ENCODE data around the gene DPYSL3. TPM values are rescaled to one million over a fixed set of nuclear protein-coding genes. Genes with fewer than 3 reads are reported as not detected.
A peak's percentile ranks its signal among the peaks of the same experiment; 100 is the strongest.

DPYSL3 gene
- total RNA-seq, 4 donors from 2014 or later: 27.6 to 107 (median 31.4) TPM

- intact Hi-C loops (cut with DNase I; ENCODE audit: low total_unique reads) (loop anchor here (2.0 kb wide), 2 partner anchors 55 to 105 kb away; no protein-coding TSS in a partner anchor), in situ Hi-C loops (cut with MboI; ENCODE audit: low pct_ligation_motif_present in 1 of 4, low pct_unique_long_range_greater_than_20kb in 1 of 4, low sequenced_read_pairs in 3 of 4) (loop anchor here in 1 of 4 donors (10.0 kb wide), 1 partner anchor 101 kb away; no protein-coding TSS in a partner anchor)
- H3K9me3 ChIP-seq: no peaks in the 10 kb centered on the region
- peak overlapping the region; percentile 81 to 97 (median 92) for H3K27ac ChIP-seq
- no peaks in the 10 kb centered on the region for H3K36me3 ChIP-seq
- TF ChIP-seq POLR2A (IDR thresholded peaks at IDR 0.05): no peak
- TF ChIP-seq, protein P1, sequence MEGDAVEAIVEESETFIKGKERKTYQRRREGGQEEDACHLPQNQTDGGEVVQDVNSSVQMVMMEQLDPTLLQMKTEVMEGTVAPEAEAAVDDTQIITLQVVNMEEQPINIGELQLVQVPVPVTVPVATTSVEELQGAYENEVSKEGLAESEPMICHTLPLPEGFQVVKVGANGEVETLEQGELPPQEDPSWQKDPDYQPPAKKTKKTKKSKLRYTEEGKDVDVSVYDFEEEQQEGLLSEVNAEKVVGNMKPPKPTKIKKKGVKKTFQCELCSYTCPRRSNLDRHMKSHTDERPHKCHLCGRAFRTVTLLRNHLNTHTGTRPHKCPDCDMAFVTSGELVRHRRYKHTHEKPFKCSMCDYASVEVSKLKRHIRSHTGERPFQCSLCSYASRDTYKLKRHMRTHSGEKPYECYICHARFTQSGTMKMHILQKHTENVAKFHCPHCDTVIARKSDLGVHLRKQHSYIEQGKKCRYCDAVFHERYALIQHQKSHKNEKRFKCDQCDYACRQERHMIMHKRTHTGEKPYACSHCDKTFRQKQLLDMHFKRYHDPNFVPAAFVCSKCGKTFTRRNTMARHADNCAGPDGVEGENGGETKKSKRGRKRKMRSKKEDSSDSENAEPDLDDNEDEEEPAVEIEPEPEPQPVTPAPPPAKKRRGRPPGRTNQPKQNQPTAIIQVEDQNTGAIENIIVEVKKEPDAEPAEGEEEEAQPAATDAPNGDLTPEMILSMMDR (IDR thresholded peaks at IDR 0.05): peak; percentile 84 to 94 (median 88)
- no peak for TF ChIP-seq EP300 (IDR thresholded peaks at IDR 0.05; ENCODE audit: low read depth)
- peak in 2 of 3 donors; percentile 7 to 33 for TF ChIP-seq POLR2AphosphoS5 (IDR thresholded peaks at IDR 0.05)
- peak; percentile 84 for DNase-seq
- H3K4me3 ChIP-seq: peak overlapping the region; percentile 56 to 77 (median 62)
- H3K4me1 ChIP-seq: peaks cover 4 to 33% (median 16%) of the 10 kb centered on the region in 4 donors
- WGBS, 2 donors (ENCODE audit: low coverage in 1 of 2): 4 to 9% methylated on average over 9 to 54 of the region's 54 CpGs
- peaks cover 46% of the 10 kb centered on the region for H3K27me3 ChIP-seq
Measured at GRCh38 chr5:147453875-147454814, 55.7 kb downstream of the DPYSL3 start.

DNA sequence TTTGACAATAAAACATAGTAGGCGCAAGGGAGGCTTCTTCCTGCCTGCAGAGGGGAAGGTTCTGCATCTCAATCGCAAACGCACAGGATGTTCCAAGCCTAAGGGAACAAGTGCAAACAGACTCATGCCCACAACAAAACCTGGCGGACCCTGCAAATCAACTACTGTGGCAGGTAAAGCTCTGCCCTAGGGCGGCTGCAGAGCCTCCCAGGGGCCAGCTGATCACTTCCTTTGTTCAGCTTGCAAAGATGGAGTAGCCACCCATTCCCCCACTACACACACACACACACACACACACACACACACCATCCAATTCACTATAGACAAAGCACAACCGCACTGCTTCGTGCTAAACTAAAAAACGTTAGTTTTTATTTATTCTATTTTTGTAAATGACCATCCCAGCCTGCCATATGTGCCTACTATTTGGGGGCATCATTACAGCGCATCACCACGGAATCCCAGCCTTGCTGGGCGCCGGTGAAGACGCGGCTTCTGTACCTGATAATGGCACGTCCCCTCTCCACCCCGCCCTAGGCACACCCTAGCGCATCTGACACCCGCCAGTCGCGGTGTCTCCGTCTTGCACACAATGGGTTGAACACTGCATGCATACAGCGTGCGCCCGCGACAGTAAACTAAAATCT lies 57.6 kb downstream of the DPYSL3 start:
- H3K9me3 ChIP-seq: no peaks in the 10 kb centered on the region
- H3K27me3 ChIP-seq: peaks cover 46% of the 10 kb centered on the region
- intact Hi-C loops (cut with DNase I; ENCODE audit: low total_unique reads): loop anchor here (2.0 kb wide), 1 partner anchor 57 kb away; no protein-coding TSS in a partner anchor
- H3K4me1 ChIP-seq: peaks cover 4 to 33% (median 16%) of the 10 kb centered on the region in 4 donors
- peak overlapping the region; percentile 81 to 97 (median 92) for H3K27ac ChIP-seq
- in situ Hi-C loops (cut with MboI; ENCODE audit: low pct_ligation_motif_present in 1 of 4, low pct_unique_long_range_greater_than_20kb in 1 of 4, low sequenced_read_pairs in 3 of 4): loop anchor here in 1 of 4 donors (10.0 kb wide), 1 partner anchor 103 kb away; no protein-coding TSS in a partner anchor
- peak overlapping the region; percentile 20 to 62 (median 59) for H3K4me3 ChIP-seq
- DNase-seq: no peak
- 13 to 17% methylated on average over 5 to 25 of the region's 25 CpGs for WGBS, 2 donors (ENCODE audit: low coverage in 1 of 2)
- no peak for TF ChIP-seq POLR2AphosphoS5 (IDR thresholded peaks at IDR 0.05)
- TF ChIP-seq POLR2A (IDR thresholded peaks at IDR 0.05): no peak
- no peak for TF ChIP-seq EP300 (IDR thresholded peaks at IDR 0.05; ENCODE audit: low read depth)
- TF ChIP-seq, protein P1 (IDR thresholded peaks at IDR 0.05): no peak
- H3K36me3 ChIP-seq: no peaks in the 10 kb centered on the region

DNA sequence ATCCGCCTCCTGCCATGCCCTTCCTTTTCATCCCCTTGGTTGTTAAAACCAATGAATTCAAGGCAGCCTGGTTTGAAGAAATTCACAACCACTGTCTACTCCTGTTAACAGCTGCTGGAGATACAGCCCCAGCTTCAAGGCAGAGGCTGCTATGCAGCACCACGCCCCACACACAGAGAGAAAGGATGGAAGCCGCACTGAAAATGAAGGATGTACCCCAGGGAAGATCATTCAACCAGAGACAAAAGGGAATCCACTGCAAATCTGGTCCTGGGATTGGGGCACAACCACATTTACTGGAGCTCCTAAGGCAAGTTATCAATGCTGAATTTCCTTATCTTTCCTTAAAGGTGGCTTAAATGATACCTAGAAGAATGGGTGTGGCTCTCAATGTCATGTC lies 58.7 kb downstream of the DPYSL3 start:
- H3K9me3 ChIP-seq: no peaks in the 10 kb centered on the region
- TF ChIP-seq, protein P1 (IDR thresholded peaks at IDR 0.05): no peak
- no peak for TF ChIP-seq POLR2AphosphoS5 (IDR thresholded peaks at IDR 0.05)
- TF ChIP-seq POLR2A (IDR thresholded peaks at IDR 0.05): no peak
- no peak for TF ChIP-seq EP300 (IDR thresholded peaks at IDR 0.05; ENCODE audit: low read depth)
- no peak for DNase-seq
- intact Hi-C loops (cut with DNase I; ENCODE audit: low total_unique reads): no loop called here
- H3K27ac ChIP-seq: peak overlapping the region; percentile 9 to 97 (median 88)
- in situ Hi-C loops (cut with MboI; ENCODE audit: low pct_ligation_motif_present in 1 of 4, low pct_unique_long_range_greater_than_20kb in 1 of 4, low sequenced_read_pairs in 3 of 4): loop anchor here in 1 of 4 donors (10.0 kb wide), 1 partner anchor 104 kb away; no protein-coding TSS in a partner anchor
- peaks cover 46% of the 10 kb centered on the region for H3K27me3 ChIP-seq
- peak overlapping the region in 1 of 4 donors; percentile 62 for H3K4me3 ChIP-seq
- 75 to 81% methylated on average over 1 to 3 of the region's 3 CpGs for WGBS, 2 donors (ENCODE audit: low coverage in 1 of 2)
- peaks cover 4 to 37% (median 19%) of the 10 kb centered on the region in 4 donors for H3K4me1 ChIP-seq
- no peaks in the 10 kb centered on the region for H3K36me3 ChIP-seq

GRCh38 chr5:147450606-147451005 lies 59.3 kb downstream of the DPYSL3 start:
- Histone ChIP-seq H3K4me1 (peaks cover 4 to 37% (median 15%) of the 10 kb centered on the region in 4 donors), H3K27ac (peak overlapping the region; percentile 9 to 97 (median 88)), H3K36me3 (no peaks in the 10 kb centered on the region), H3K27me3 (peaks cover 41% of the 10 kb centered on the region), H3K9me3 (no peaks in the 10 kb centered on the region), H3K4me3 (no peak overlapping the region)
- in situ Hi-C loops (cut with MboI; ENCODE audit: low pct_ligation_motif_present in 1 of 4, low pct_unique_long_range_greater_than_20kb in 1 of 4, low sequenced_read_pairs in 3 of 4): loop anchor here in 1 of 4 donors (10.0 kb wide), 1 partner anchor 104 kb away; no protein-coding TSS in a partner anchor
- no peak for DNase-seq
- intact Hi-C loops (cut with DNase I; ENCODE audit: low total_unique reads): no loop called here
- TF ChIP-seq, protein P1 (IDR thresholded peaks at IDR 0.05): no peak
- TF ChIP-seq EP300 (IDR thresholded peaks at IDR 0.05; ENCODE audit: low read depth): no peak
- no peak for TF ChIP-seq POLR2A (IDR thresholded peaks at IDR 0.05)
- TF ChIP-seq POLR2AphosphoS5 (IDR thresholded peaks at IDR 0.05): no peak

Measured in transverse colon (tissue), 4 donors.